ENCODE results near the gene TMEM198.
A peak's percentile ranks its signal among the peaks of the same experiment; 100 is the strongest.

TMEM198 gene

GRCh38 chr2:219526320-219527075 is 17.3 kb upstream of the TMEM198 start:
- H3K4me3 ChIP-seq (replicated peaks in 1 of 2; ENCODE audit: low read depth in 2 of 2, low read length in 2 of 2): no peak overlapping the region
- no peak for DNase-seq (ENCODE audit: low read depth in 2 of 2)
- TF ChIP-seq CTCF (IDR thresholded peaks at IDR 0.05; ENCODE audit: low read depth, low read length): no peak

GRCh38 chr2:219527076-219527394 is 16.8 kb upstream of the TMEM198 start:
- H3K4me3 ChIP-seq (replicated peaks in 1 of 2; ENCODE audit: low read depth in 2 of 2, low read length in 2 of 2): no peak overlapping the region
- no peak for TF ChIP-seq CTCF (IDR thresholded peaks at IDR 0.05; ENCODE audit: low read depth, low read length)
- DNase-seq (ENCODE audit: low read depth in 2 of 2): no peak

- DNase-seq (ENCODE audit: low read depth in 2 of 2): no peak
- no peak for TF ChIP-seq CTCF (IDR thresholded peaks at IDR 0.05; ENCODE audit: low read depth, low read length)
- H3K4me3 ChIP-seq (replicated peaks in 1 of 2; ENCODE audit: low read depth in 2 of 2, low read length in 2 of 2): no peak overlapping the region
Measured at GRCh38 chr2:219527472-219527871, 16.4 kb upstream of the TMEM198 start.

GRCh38 chr2:219530048-219530963 is 13.5 kb upstream of the TMEM198 start:
- peak overlapping the region in 1 of 2 donors; percentile 21 for H3K4me3 ChIP-seq (replicated peaks in 1 of 2; ENCODE audit: low read depth in 2 of 2, low read length in 2 of 2)
- TF ChIP-seq CTCF (IDR thresholded peaks at IDR 0.05; ENCODE audit: low read depth, low read length): peak; percentile 98
- peak; percentile 84 to 88 for DNase-seq (ENCODE audit: low read depth in 2 of 2)

- no peak for DNase-seq (ENCODE audit: low read depth in 2 of 2)
- H3K4me3 ChIP-seq (replicated peaks in 1 of 2; ENCODE audit: low read depth in 2 of 2, low read length in 2 of 2): no peak overlapping the region
- no peak for TF ChIP-seq CTCF (IDR thresholded peaks at IDR 0.05; ENCODE audit: low read depth, low read length)
Measured at GRCh38 chr2:219531639-219532377, 12.0 kb upstream of the TMEM198 start.

GRCh38 chr2:219532378-219532649 is 11.5 kb upstream of the TMEM198 start:
- no peak for DNase-seq (ENCODE audit: low read depth in 2 of 2)
- no peak for TF ChIP-seq CTCF (IDR thresholded peaks at IDR 0.05; ENCODE audit: low read depth, low read length)
- no peak overlapping the region for H3K4me3 ChIP-seq (replicated peaks in 1 of 2; ENCODE audit: low read depth in 2 of 2, low read length in 2 of 2)
